ENCODE results near the gene PALS1.
"Not testable (repeated sequence)": the region's sequence is repeated elsewhere in the genome, so short reads cannot be mapped to it uniquely, and the experiment has no call there.

The PALS1 gene

GRCh38 chr14:67260965-67261364, 19.7 kb downstream of the PALS1 start:
- no peak for DNase-seq

- DNase-seq, result no peak
Measured at GRCh38 chr14:67263499-67264149, 22.4 kb downstream of the PALS1 start.

GRCh38 chr14:67265131-67265530, 23.9 kb downstream of the PALS1 start:
- DNase-seq, result no peak

GRCh38 chr14:67267576-67268328, 26.5 kb downstream of the PALS1 start:
- no peak for DNase-seq

- DNase-seq, result no peak
Measured at GRCh38 chr14:67268426-67269150, 27.4 kb downstream of the PALS1 start.

- DNase-seq, result no peak
Measured at GRCh38 chr14:67269298-67270060, 28.2 kb downstream of the PALS1 start.

GRCh38 chr14:67270145-67270753, 29.0 kb downstream of the PALS1 start:
- DNase-seq, result no peak

- DNase-seq, result no peak
Measured at GRCh38 chr14:67270933-67271332, 29.7 kb downstream of the PALS1 start.

- DNase-seq, result not testable (repeated sequence)
Measured at GRCh38 chr14:67273281-67273680, 32.0 kb downstream of the PALS1 start.

- DNase-seq, result no peak
Measured at GRCh38 chr14:67276131-67276530, 34.9 kb downstream of the PALS1 start.

- DNase-seq, result no peak
Measured at GRCh38 chr14:67280506-67280905, 39.3 kb downstream of the PALS1 start.

GRCh38 chr14:67285876-67286452, 44.7 kb downstream of the PALS1 start:
- DNase-seq, result no peak
